HCT116 (cell line): Measurements from ENCODE around the gene DMD. TPM values are rescaled to one million over a fixed set of nuclear protein-coding genes. Genes with fewer than 3 reads are reported as not detected.

ENCODE experiments used
- ATAC-seq: fragments of 200-7000 bp; cut with Tn5 transposase; 2 replicates; pipeline ENCODE4 v1.9.1; 2020; ENCODE audit warnings: mild to moderate bottlenecking, moderate library complexity
- BruUV-seq: library from RNA; stranded (reverse); fragments of 400-500 nt; replicated peaks from 2 replicates; lab custom pipeline; 2021; lab: Mats Ljungman, UMichigan
- CTCF ChIA-PET: fragments of 300-600 bp; sonication (Branson Sonifier 250); formaldehyde crosslinking; loops from one replicate; lab custom pipeline; 2021; ENCODE audit warnings: antibody characterized with exemption; lab: Charles Lee
- POLR2A ChIA-PET: fragments of 300-600, 350-600 bp; sonication (Branson Sonifier 250); formaldehyde crosslinking; loops from one replicate; lab custom pipeline; 2021; ENCODE audit warnings: antibody characterized with exemption; lab: Charles Lee
- RAD21 ChIA-PET, 2 experiments: fragments of 300-600 bp; sonication (Branson Sonifier 250); formaldehyde crosslinking; loops; one replicate each; lab custom pipeline; 2023; ENCODE audit warnings: low total read pairs in 2 of 2; ENCODE audit not compliant: uncharacterized antibody in 2 of 2, unreplicated experiment in 2 of 2, low non-redundant PET in 1 of 2; lab: Charles Lee
- DNase-seq: peaks from one replicate; pipeline ENCODE4 v3.0.0-alpha.2; 2010; ENCODE audit warnings: low read depth, low spot score
- H2AFZ ChIP-seq: fragments of 200-600 bp; shearing (Covaris generic), sonication (generic); 2 replicates; pipeline ENCODE4 v1.6.1; 2017; ENCODE audit warnings: low read depth, mixed run types, mixed read lengths, antibody characterized with exemption, low read length; ENCODE audit not compliant: poor library complexity, severe bottlenecking
- H3K27ac ChIP-seq: 2 replicates; pipeline ENCODE4 v1.5.1; 2012; ENCODE audit warnings: low read depth, low read length
- H3K27me3 ChIP-seq: fragments of 200-600 bp; sonication (generic); 2 replicates; pipeline ENCODE4 v1.6.1; 2016; ENCODE audit warnings: mixed run types, low read length, mixed read lengths; ENCODE audit not compliant: insufficient read depth
- H3K36me3 ChIP-seq, 2 experiments: fragments of 200-500 bp in 1 of 2; fragments of 200-600 bp in 1 of 2; sonication (Bioruptor generic) in 1 of 2; sonication (generic) in 1 of 2; 2 replicates each; pipeline versions ENCODE4 v1.5.1 to v1.6.1; 2014 to 2016; ENCODE audit warnings: low read length in 2 of 2, inconsistent platforms in 1 of 2, mixed read lengths in 1 of 2, mixed run types in 1 of 2; ENCODE audit not compliant: insufficient read depth in 2 of 2, control insufficient read depth in 1 of 2
- H3K4me1 ChIP-seq, 2 experiments: fragments of 200-600 bp in 1 of 2; sonication (generic) in 1 of 2; 2 replicates each; pipeline versions ENCODE4 v1.5.1 to v1.6.1; 2012 to 2017; ENCODE audit warnings: low read length in 2 of 2, inconsistent platforms in 1 of 2, mild to moderate bottlenecking in 1 of 2, mixed read lengths in 1 of 2, mixed run types in 1 of 2, moderate library complexity in 1 of 2; ENCODE audit not compliant: insufficient read depth in 2 of 2, control insufficient read depth in 1 of 2
- H3K4me2 ChIP-seq: fragments of 200-600 bp; sonication (generic); 2 replicates; pipeline ENCODE4 v1.6.1; 2017; ENCODE audit warnings: mixed run types, low read length, mixed read lengths
- H3K4me3 ChIP-seq, 2 experiments: fragments of 200-600 bp in 1 of 2; sonication (generic) in 1 of 2; replicated peaks in 1 of 2; 2 replicates each; pipeline ENCODE4 v1.5.1; 2011 to 2016; ENCODE audit warnings: low read length in 2 of 2, control low read depth in 1 of 2, low read depth in 1 of 2, mild to moderate bottlenecking in 1 of 2, mixed read lengths in 1 of 2, mixed run types in 1 of 2
- H3K79me2 ChIP-seq: fragments of 200-600 bp; sonication (generic); 2 replicates; pipeline ENCODE4 v1.6.1; 2017; ENCODE audit warnings: mild to moderate bottlenecking, mixed run types, low read length, moderate library complexity, mixed read lengths; ENCODE audit not compliant: insufficient read depth
- H3K9ac ChIP-seq: fragments of 200-600 bp; sonication (generic); 2 replicates; pipeline ENCODE4 v1.6.1; 2016; ENCODE audit warnings: low read length, mixed read lengths
- H3K9me2 ChIP-seq: fragments of 200-600 bp; sonication (generic), shearing (Covaris generic); 2 replicates; pipeline ENCODE4 v1.6.1; 2017; ENCODE audit warnings: mixed run types, mild to moderate bottlenecking, moderate library complexity; ENCODE audit not compliant: insufficient read depth
- H3K9me3 ChIP-seq, 2 experiments: fragments of 200-500 bp in 1 of 2; fragments of 200-600 bp in 1 of 2; sonication (Bioruptor generic) in 1 of 2; sonication (generic) in 1 of 2; 2 replicates each; pipeline ENCODE4 v1.6.1; 2014 to 2017; ENCODE audit warnings: low read length in 2 of 2, mixed read lengths in 2 of 2, inconsistent platforms in 1 of 2, low read depth in 1 of 2, mild to moderate bottlenecking in 1 of 2, mixed run types in 1 of 2, moderate library complexity in 1 of 2; ENCODE audit not compliant: control insufficient read depth in 1 of 2, insufficient read depth in 1 of 2
- H4K20me1 ChIP-seq: fragments of 200-600 bp; sonication (generic), shearing (Covaris generic); 2 replicates; pipeline ENCODE4 v1.6.1; 2017; ENCODE audit warnings: mixed run types, mild to moderate bottlenecking, moderate library complexity; ENCODE audit not compliant: insufficient read depth
- CBX3 ChIP-seq: IDR thresholded peaks from 2 replicates; pipeline ENCODE4 v1.6.1; 2012; ENCODE audit warnings: low read depth
- CEBPB ChIP-seq: IDR thresholded peaks from 2 replicates; pipeline ENCODE4 v1.6.1; 2012; ENCODE audit warnings: low read depth
- EZH2 ChIP-seq: fragments of 200-600 bp; sonication (generic); IDR thresholded peaks from 2 replicates; pipeline ENCODE4 v1.6.1; 2017; ENCODE audit warnings: antibody characterized with exemption, mixed run types
- FOSL1 ChIP-seq: IDR thresholded peaks from 2 replicates; pipeline ENCODE4 v1.6.1; 2012; ENCODE audit warnings: low read depth
- JUND ChIP-seq: IDR thresholded peaks from 2 replicates; pipeline ENCODE4 v1.6.1; 2012
- POLR2A ChIP-seq: IDR thresholded peaks from 2 replicates; pipeline ENCODE4 v1.7.0; 2011; ENCODE audit warnings: borderline replicate concordance; ENCODE audit not compliant: insufficient read depth, insufficient read length; ENCODE audit errors: extremely low read depth
- POLR2AphosphoS5 ChIP-seq: IDR thresholded peaks from 2 replicates; pipeline ENCODE4 v1.6.1; 2011; ENCODE audit warnings: mild to moderate bottlenecking, low read depth, low read length, moderate library complexity
- RAD21 ChIP-seq: IDR thresholded peaks from 2 replicates; pipeline ENCODE4 v1.6.1; 2012; ENCODE audit warnings: low read depth, mild to moderate bottlenecking
- SIN3A ChIP-seq: IDR thresholded peaks from 2 replicates; pipeline ENCODE4 v1.6.1; 2012; ENCODE audit warnings: low read depth
- TCF7L2 ChIP-seq: IDR thresholded peaks from 2 replicates; pipeline ENCODE4 v1.7.0; 2011; ENCODE audit warnings: borderline replicate concordance, inconsistent platforms; ENCODE audit not compliant: insufficient read depth, insufficient read length; ENCODE audit errors: extremely low read depth
- YY1 ChIP-seq: IDR thresholded peaks from 2 replicates; pipeline ENCODE4 v1.6.1; 2011; ENCODE audit warnings: low read length, low read depth, moderate library complexity, mild to moderate bottlenecking; ENCODE audit not compliant: insufficient replicate concordance; ENCODE audit errors: extremely low read depth
- ZFX ChIP-seq: fragments of 450-650 bp; IDR thresholded peaks from 2 replicates; pipeline ENCODE4 v1.6.1; 2017
- ZNF274 ChIP-seq: fragments of 200-500 bp; sonication (Bioruptor generic); IDR thresholded peaks from 2 replicates; pipeline ENCODE4 v1.6.1; 2014; ENCODE audit warnings: mild to moderate bottlenecking, low read depth, low read length, inconsistent platforms
- intact Hi-C: fragments of 100-400 bp; cut with micrococcal nuclease; formaldehyde crosslinking; loops from 2 replicates; pipeline ENCODE4 v1.10.0; 2022
- total RNA-seq: library from RNA; stranded (reverse); gene quantifications from one replicate; pipeline ENCODE4 v1.2.1, GENCODE V29; 2021; ENCODE audit not compliant: unreplicated experiment
- TF ChIP-seq, protein P1 (sequence below): IDR thresholded peaks from 2 replicates; pipeline ENCODE4 v1.6.1; 2012
- TF ChIP-seq, protein P2 (sequence below), 3 experiments: fragments of 200-600 bp in 1 of 3; sonication (generic) in 1 of 3; IDR thresholded peaks in 2 of 3; conservative IDR thresholded peaks in 1 of 3; 2 replicates each; pipeline ENCODE4 v1.5.1; 2012 to 2017; ENCODE audit warnings: low read depth in 2 of 3, low read length in 2 of 3, antibody characterized with exemption in 1 of 3, borderline replicate concordance in 1 of 3, control low read depth in 1 of 3, mild to moderate bottlenecking in 1 of 3, mixed read lengths in 1 of 3, mixed run types in 1 of 3, moderate library complexity in 1 of 3; ENCODE audit not compliant: insufficient read depth in 1 of 3
- TF ChIP-seq, protein P3 (sequence below): IDR thresholded peaks from 2 replicates; pipeline ENCODE4 v1.6.1; 2012; ENCODE audit warnings: low read depth

The DMD gene
- total RNA-seq, 1 experiment from 2014 or later, result 0.05 TPM

DNA sequence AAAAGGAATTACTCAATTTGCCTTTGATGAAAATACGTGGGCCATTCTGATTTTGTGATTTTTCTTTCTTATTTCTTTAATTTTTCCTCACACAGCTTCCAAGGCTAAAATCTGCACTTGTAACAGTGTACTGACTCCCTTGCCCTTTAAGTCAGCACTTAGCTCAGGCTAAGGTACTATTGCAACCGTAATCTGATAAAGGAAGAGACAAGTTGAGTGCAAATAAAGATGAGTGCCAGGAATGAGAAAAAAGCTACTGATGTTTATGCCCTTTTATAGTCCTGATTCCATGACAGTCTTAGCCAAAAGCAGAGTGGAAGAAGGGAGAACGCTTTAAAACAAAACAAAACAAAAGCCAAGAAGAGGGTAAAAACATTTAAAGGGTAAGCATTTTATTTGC is 6.0 kb downstream of the DMD start:
- TF ChIP-seq ZNF274 (no peak), ZFX (no peak), CEBPB (no peak), RAD21 (no peak), YY1 (no peak), POLR2A (no peak), CBX3 (no peak), SIN3A (no peak), POLR2AphosphoS5 (no peak)
- intact Hi-C loops, result no loop called here
- H3K27me3 ChIP-seq, result no peaks in the 10 kb centered on the region
- H3K9me2 ChIP-seq, result no peaks in the 10 kb centered on the region
- no peak overlapping the region for H3K4me2 ChIP-seq
- no peak overlapping the region for H3K9ac ChIP-seq
- BruUV-seq, result no TSS peak
- H3K27ac ChIP-seq, result no peak overlapping the region
- H3K4me3 ChIP-seq, result no peak overlapping the region
- no peaks in the 10 kb centered on the region for H3K79me2 ChIP-seq
- no peaks in the 10 kb centered on the region for H3K36me3 ChIP-seq
- H3K4me1 ChIP-seq, result no peaks in the 10 kb centered on the region
- ATAC-seq (no peak), DNase-seq (no peak)
- RAD21 ChIA-PET, result no interaction called here
- 0 out of 4 replicates have a peak, but pooled peaks cover 0 to 3% of the 10 kb centered on the region in 2 experiments for H3K9me3 ChIP-seq
- POLR2A ChIA-PET, result no interaction called here
- H2AFZ ChIP-seq, result no peak overlapping the region
- no peaks in the 10 kb centered on the region for H4K20me1 ChIP-seq
- CTCF ChIA-PET, result no interaction called here

DNA sequence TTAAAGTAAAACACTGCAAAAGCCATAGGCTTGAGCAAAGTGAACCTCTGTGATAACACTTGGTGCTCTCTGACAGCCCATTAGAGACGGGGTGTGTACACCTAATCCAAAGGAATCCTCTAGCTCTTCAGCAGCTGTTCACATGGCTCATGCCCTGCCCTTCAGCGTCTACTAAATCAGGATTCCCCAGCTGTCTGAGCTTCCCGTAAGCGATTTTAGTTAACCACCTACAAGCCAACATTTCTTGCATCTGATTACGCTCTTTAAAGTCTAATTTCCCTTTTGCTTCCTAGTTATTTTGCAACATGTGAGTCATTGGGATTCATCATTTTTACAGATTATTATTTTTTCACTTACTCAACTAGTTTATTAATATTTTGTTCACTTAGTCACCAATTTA is 6.5 kb downstream of the DMD start:
- ATAC-seq, result no peak
- Histone ChIP-seq H3K27ac (no peak overlapping the region), H2AFZ (no peak overlapping the region), H3K27me3 (no peaks in the 10 kb centered on the region), H3K9ac (no peak overlapping the region), H3K9me2 (no peaks in the 10 kb centered on the region), H3K9me3 (0 out of 4 replicates have a peak, but pooled peaks cover 0 to 3% of the 10 kb centered on the region in 2 experiments), H3K36me3 (no peaks in the 10 kb centered on the region), H3K4me2 (no peak overlapping the region), H3K4me1 (no peaks in the 10 kb centered on the region), H3K4me3 (no peak overlapping the region), H3K79me2 (no peaks in the 10 kb centered on the region), H4K20me1 (no peaks in the 10 kb centered on the region)
- RAD21 ChIA-PET, result no interaction called here
- CTCF ChIA-PET, result no interaction called here
- no peak for DNase-seq
- intact Hi-C loops, result no loop called here
- POLR2A ChIA-PET, result no interaction called here
- no TSS peak for BruUV-seq
- TF ChIP-seq EZH2 (no peak), CBX3 (no peak), FOSL1 (no peak), POLR2AphosphoS5 (no peak), SIN3A (no peak), TCF7L2 (no peak), CEBPB (no peak), JUND (no peak), ZNF274 (no peak)
- TF ChIP-seq, protein P1, sequence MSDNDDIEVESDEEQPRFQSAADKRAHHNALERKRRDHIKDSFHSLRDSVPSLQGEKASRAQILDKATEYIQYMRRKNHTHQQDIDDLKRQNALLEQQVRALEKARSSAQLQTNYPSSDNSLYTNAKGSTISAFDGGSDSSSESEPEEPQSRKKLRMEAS, result no peak
- TF ChIP-seq, protein P2, sequence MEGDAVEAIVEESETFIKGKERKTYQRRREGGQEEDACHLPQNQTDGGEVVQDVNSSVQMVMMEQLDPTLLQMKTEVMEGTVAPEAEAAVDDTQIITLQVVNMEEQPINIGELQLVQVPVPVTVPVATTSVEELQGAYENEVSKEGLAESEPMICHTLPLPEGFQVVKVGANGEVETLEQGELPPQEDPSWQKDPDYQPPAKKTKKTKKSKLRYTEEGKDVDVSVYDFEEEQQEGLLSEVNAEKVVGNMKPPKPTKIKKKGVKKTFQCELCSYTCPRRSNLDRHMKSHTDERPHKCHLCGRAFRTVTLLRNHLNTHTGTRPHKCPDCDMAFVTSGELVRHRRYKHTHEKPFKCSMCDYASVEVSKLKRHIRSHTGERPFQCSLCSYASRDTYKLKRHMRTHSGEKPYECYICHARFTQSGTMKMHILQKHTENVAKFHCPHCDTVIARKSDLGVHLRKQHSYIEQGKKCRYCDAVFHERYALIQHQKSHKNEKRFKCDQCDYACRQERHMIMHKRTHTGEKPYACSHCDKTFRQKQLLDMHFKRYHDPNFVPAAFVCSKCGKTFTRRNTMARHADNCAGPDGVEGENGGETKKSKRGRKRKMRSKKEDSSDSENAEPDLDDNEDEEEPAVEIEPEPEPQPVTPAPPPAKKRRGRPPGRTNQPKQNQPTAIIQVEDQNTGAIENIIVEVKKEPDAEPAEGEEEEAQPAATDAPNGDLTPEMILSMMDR (IDR thresholded peaks at IDR 0.05 in 2 of 3, conservative IDR thresholded peaks at IDR 0.05 in 1 of 3; ENCODE audit: borderline replicate concordance in 1 of 3, insufficient read depth in 1 of 3, low read depth in 2 of 3, low read length in 2 of 3), result no peak
- TF ChIP-seq, protein P3, sequence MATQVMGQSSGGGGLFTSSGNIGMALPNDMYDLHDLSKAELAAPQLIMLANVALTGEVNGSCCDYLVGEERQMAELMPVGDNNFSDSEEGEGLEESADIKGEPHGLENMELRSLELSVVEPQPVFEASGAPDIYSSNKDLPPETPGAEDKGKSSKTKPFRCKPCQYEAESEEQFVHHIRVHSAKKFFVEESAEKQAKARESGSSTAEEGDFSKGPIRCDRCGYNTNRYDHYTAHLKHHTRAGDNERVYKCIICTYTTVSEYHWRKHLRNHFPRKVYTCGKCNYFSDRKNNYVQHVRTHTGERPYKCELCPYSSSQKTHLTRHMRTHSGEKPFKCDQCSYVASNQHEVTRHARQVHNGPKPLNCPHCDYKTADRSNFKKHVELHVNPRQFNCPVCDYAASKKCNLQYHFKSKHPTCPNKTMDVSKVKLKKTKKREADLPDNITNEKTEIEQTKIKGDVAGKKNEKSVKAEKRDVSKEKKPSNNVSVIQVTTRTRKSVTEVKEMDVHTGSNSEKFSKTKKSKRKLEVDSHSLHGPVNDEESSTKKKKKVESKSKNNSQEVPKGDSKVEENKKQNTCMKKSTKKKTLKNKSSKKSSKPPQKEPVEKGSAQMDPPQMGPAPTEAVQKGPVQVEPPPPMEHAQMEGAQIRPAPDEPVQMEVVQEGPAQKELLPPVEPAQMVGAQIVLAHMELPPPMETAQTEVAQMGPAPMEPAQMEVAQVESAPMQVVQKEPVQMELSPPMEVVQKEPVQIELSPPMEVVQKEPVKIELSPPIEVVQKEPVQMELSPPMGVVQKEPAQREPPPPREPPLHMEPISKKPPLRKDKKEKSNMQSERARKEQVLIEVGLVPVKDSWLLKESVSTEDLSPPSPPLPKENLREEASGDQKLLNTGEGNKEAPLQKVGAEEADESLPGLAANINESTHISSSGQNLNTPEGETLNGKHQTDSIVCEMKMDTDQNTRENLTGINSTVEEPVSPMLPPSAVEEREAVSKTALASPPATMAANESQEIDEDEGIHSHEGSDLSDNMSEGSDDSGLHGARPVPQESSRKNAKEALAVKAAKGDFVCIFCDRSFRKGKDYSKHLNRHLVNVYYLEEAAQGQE, result no peak
